Peyer's patch (tissue), 4 donors: Measurements from ENCODE around the gene MAML3. TPM values are rescaled to one million over a fixed set of nuclear protein-coding genes. Genes with fewer than 3 reads are reported as not detected.

Experiments used
- DNase-seq, 3 donors: peaks; one replicate each; pipeline ENCODE4 v3.0.0-alpha.2; 2017 to 2019
- H3K27ac ChIP-seq, 4 donors: fragments of 200-600 bp; sonication (generic); one replicate each; pipeline ENCODE4 v1.5.1; 2016 to 2019
- H3K27me3 ChIP-seq, 2 donors: fragments of 200-600 bp; sonication (generic); one replicate each; pipeline ENCODE4 v1.5.1; 2019
- H3K36me3 ChIP-seq, 3 donors: fragments of 200-600 bp; sonication (generic); one replicate each; pipeline ENCODE4 v1.5.1; 2016 to 2019
- H3K4me1 ChIP-seq, 4 donors: fragments of 200-600 bp; sonication (generic); one replicate each; pipeline ENCODE4 v1.5.1; 2016 to 2019
- H3K4me3 ChIP-seq, 4 donors: fragments of 200-600 bp; sonication (generic); 1 replicate in 3 of 4; 2 replicates in 1 of 4; pipeline ENCODE4 v1.5.1; 2016 to 2019; ENCODE audit warnings: mild to moderate bottlenecking in 1 of 4
- H3K9me3 ChIP-seq, 4 donors: fragments of 200-600 bp; sonication (generic); one replicate each; pipeline ENCODE4 v1.5.1; 2016 to 2019; ENCODE audit warnings: mild to moderate bottlenecking in 1 of 4
- POLR2A ChIP-seq, 2 donors: fragments of 450-650 bp; IDR thresholded peaks; one replicate each; pipeline ENCODE4 v1.5.1; 2017; ENCODE audit warnings: antibody characterized with exemption in 2 of 2, mild to moderate bottlenecking in 2 of 2, moderate library complexity in 2 of 2
- total RNA-seq, 4 donors: library from RNA; depleted of rRNA; stranded (reverse); fragments of >200 nt; gene quantifications; one replicate each; pipeline ENCODE4 v1.1.0, GENCODE V29; 2016
- TF ChIP-seq, protein P1 (sequence below), 6 experiments: fragments of 450-650 bp in 4 of 6; fragments of 200-600 bp in 2 of 6; sonication (generic) in 1 of 6; IDR thresholded peaks; one replicate each; pipeline ENCODE4 v1.5.1; 2017 to 2019; ENCODE audit warnings: antibody characterized with exemption in 6 of 6, mild to moderate bottlenecking in 3 of 6, moderate library complexity in 1 of 6

MAML3 gene
- 10 to 100 TPM in 3 of 4 donors, 1 to 10 TPM in 1; 6.5 to 44.6 (median 22.1) TPM for total RNA-seq

DNA sequence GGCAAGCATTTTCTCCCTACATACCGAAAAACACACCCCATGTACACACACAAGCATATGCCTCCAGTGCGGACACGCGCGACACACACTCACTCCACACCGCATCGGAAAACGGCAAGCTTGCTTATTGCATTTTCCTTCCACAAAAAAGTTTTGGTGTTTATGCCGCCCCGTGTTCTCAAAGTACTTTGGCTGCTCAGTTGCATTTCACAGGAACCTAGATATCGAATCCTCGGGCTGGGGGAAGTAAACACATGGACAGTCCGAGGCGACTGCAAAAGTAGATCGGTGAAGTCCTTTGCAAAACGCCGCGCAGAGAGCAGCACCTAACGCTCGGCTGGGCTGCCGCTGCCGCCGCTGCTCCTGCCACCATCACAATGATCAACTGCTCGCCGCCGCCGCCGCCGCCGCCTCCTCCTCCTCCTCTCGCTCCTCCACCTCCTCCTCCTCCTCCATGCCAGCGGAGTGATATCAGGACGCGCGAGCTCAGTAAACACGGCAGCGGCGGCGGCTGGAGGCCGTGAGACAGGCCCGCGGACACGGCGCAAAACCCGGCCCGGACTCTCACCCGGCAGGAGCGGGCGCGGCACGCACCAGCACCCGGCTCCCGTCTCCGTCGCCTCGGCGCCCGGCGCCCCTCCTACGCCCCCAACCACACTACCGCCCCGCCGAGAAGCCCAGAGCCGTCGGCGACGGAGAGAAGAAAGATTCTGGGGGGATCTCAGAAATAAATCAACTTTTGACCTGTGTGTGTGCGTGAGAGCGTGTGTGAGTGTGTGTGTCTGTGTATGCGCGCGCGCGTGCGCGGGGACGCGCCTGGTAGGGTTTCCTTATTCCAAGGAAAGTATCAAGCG is at the start of gene MAML3:
Gene MAML3 (minus strand): TSS at position 467 of the 854 bp plus-strand sequence. CDS start 857 bp downstream, outside the sequence.
- Histone ChIP-seq H3K27me3 (no peaks in the 10 kb centered on the region), H3K4me1 (peaks cover 0 to 12% (median 2%) of the 10 kb centered on the region in 4 donors), H3K36me3 (no peaks in the 10 kb centered on the region), H3K27ac (peak within 1 kb of the TSS; percentile 88 to 99 (median 94)), H3K4me3 (peak within 1 kb of the TSS; percentile 52 to 97 (median 69)), H3K9me3 (no peaks in the 10 kb centered on the region)
- peak; percentile 79 to 96 (median 96) for DNase-seq
- peak; percentile 73 to 93 for TF ChIP-seq POLR2A (IDR thresholded peaks at IDR 0.05)
- TF ChIP-seq, protein P1, sequence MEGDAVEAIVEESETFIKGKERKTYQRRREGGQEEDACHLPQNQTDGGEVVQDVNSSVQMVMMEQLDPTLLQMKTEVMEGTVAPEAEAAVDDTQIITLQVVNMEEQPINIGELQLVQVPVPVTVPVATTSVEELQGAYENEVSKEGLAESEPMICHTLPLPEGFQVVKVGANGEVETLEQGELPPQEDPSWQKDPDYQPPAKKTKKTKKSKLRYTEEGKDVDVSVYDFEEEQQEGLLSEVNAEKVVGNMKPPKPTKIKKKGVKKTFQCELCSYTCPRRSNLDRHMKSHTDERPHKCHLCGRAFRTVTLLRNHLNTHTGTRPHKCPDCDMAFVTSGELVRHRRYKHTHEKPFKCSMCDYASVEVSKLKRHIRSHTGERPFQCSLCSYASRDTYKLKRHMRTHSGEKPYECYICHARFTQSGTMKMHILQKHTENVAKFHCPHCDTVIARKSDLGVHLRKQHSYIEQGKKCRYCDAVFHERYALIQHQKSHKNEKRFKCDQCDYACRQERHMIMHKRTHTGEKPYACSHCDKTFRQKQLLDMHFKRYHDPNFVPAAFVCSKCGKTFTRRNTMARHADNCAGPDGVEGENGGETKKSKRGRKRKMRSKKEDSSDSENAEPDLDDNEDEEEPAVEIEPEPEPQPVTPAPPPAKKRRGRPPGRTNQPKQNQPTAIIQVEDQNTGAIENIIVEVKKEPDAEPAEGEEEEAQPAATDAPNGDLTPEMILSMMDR (IDR thresholded peaks at IDR 0.05) = peak in 1 of 6 experiments; percentile 29

DNA sequence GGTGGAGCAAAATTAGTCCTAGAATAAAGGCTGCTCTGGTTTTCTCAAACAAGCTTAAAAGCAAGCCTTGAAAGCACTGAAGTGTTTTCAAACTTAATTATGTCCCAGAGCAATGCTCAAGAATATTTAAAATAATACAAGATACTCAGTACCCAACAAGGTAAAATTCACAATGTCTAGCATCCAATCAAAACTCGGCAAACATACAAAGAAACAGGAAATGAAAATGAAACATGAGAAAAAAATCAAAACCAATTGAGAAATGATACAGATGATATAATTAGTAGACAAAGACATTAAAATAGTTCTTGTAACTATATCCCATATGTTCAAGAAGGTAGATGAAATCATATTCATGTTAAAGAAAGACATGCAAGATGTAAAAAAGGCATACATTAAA is 45.0 kb upstream of the MAML3 start:
- Histone ChIP-seq H3K4me1 (no peaks in the 10 kb centered on the region), H3K27me3 (no peaks in the 10 kb centered on the region), H3K27ac (no peak overlapping the region), H3K36me3 (no peaks in the 10 kb centered on the region), H3K9me3 (no peaks in the 10 kb centered on the region), H3K4me3 (no peak overlapping the region)
- DNase-seq = no peak
- TF ChIP-seq, protein P1 (IDR thresholded peaks at IDR 0.05) = no peak
- TF ChIP-seq POLR2A (IDR thresholded peaks at IDR 0.05) = no peak

DNA sequence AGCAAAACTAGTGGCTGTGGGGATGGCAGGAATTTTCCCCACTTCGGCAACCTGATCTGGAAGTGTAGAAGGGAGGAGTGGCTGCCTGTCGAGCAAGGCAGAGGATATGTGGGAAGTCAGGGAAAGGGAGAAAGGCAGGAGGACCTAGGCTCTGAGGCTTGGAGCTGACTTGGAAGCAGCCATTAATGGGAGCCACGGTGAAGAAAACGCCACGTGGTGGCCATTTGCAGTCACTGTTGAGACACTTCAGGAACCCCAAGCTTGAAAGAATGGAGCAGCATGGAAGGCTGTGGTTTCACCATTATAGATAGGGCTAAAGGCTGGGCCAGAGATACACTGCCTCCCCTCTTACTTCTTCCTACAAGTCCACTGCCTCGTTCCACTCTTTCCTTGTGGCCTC is 41.8 kb upstream of the MAML3 start:
- no peaks in the 10 kb centered on the region for H3K27me3 ChIP-seq
- TF ChIP-seq POLR2A (IDR thresholded peaks at IDR 0.05) = no peak
- TF ChIP-seq, protein P1 (IDR thresholded peaks at IDR 0.05) = no peak
- H3K9me3 ChIP-seq = no peaks in the 10 kb centered on the region
- H3K27ac ChIP-seq = no peak overlapping the region
- H3K4me1 ChIP-seq = no peaks in the 10 kb centered on the region
- H3K36me3 ChIP-seq = no peaks in the 10 kb centered on the region
- no peak overlapping the region for H3K4me3 ChIP-seq
- DNase-seq = no peak

DNA sequence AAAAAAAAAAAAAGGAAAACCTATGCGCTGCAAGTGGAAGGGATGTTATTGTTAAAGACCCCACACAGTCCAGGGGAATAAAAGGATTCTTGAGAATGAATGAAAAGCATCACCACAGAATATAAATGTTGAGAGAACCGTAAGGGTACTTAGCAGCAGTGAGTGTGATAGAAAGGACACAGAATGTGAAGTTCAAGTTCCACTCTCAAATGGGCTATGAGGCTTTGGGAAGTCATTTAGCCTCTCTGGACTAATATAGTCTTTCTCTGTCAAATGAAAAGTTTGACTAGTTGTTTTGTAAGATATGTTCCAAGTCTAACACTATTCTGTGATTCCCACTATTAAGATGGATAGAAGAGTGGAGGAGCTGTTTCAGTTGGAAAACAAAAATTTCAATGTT is 35.8 kb upstream of the MAML3 start:
- no peak overlapping the region for H3K4me3 ChIP-seq
- H3K9me3 ChIP-seq = no peaks in the 10 kb centered on the region
- no peaks in the 10 kb centered on the region for H3K27me3 ChIP-seq
- H3K4me1 ChIP-seq = peaks cover 0 to 15% (median 2%) of the 10 kb centered on the region in 4 donors
- TF ChIP-seq, protein P1 (IDR thresholded peaks at IDR 0.05) = no peak
- TF ChIP-seq POLR2A (IDR thresholded peaks at IDR 0.05) = no peak
- DNase-seq = no peak
- no peak overlapping the region for H3K27ac ChIP-seq
- H3K36me3 ChIP-seq = no peaks in the 10 kb centered on the region

DNA sequence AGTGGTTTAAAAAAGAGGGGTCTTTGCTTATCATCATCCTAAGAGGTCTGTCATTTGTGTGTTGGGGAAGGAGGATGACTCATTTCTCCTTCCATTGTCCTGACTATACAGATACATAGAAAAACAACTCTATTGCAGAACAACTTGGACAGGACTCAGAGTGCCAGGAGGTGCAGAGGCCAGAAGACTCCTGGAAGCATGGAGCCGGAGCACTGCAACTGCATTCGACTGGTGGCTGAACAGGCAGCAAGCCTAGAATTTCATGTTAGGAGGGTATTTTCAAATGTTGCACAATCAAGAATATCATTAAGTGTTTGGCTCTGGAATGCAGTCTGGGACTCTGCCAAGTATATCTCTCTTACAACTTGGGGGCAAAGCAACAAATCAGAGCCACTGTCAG is 35.0 kb upstream of the MAML3 start:
- Histone ChIP-seq H3K4me3 (no peak overlapping the region), H3K4me1 (peaks cover 0 to 15% (median 2%) of the 10 kb centered on the region in 4 donors), H3K27me3 (no peaks in the 10 kb centered on the region), H3K27ac (no peak overlapping the region), H3K36me3 (no peaks in the 10 kb centered on the region), H3K9me3 (no peaks in the 10 kb centered on the region)
- TF ChIP-seq, protein P1 (IDR thresholded peaks at IDR 0.05) = no peak
- no peak for TF ChIP-seq POLR2A (IDR thresholded peaks at IDR 0.05)
- no peak for DNase-seq
